Activated naive CD8-positive, alpha-beta T cell treated with anti-CD3 and anti-CD28 coated beads, Interleukin-2, amount 50 U/mL, for 24 hours (primary cell): ENCODE measurements around the gene SPATA3.
A peak's percentile ranks its signal among the peaks of the same experiment; 100 is the strongest.

Source experiments
- ATAC-seq: fragments of 150-1000 bp; cut with Tn5 transposase; one replicate; pipeline ENCODE4 v1.10.0; 2021
- DNase-seq: peaks from one replicate; pipeline ENCODE4 v3.0.0; 2021
- H3K27ac Mint-ChIP-seq: one replicate; pipeline ENCODE4 v1.8.0; 2021; ENCODE audit warnings: mild to moderate bottlenecking, mixed read lengths
- H3K27me3 Mint-ChIP-seq: one replicate; pipeline ENCODE4 v1.8.0; 2021; ENCODE audit warnings: mixed read lengths
- H3K36me3 Mint-ChIP-seq: one replicate; pipeline ENCODE4 v1.8.0; 2021; ENCODE audit warnings: low read depth, mixed read lengths
- H3K4me1 Mint-ChIP-seq: one replicate; pipeline ENCODE4 v1.8.0; 2021; ENCODE audit warnings: mixed read lengths
- H3K4me3 Mint-ChIP-seq: one replicate; pipeline ENCODE4 v1.8.0; 2021; ENCODE audit warnings: mild to moderate bottlenecking, moderate library complexity, mixed read lengths
- H3K9me3 Mint-ChIP-seq: one replicate; pipeline ENCODE4 v1.8.0; 2021; ENCODE audit warnings: mixed read lengths

The SPATA3 gene

GRCh38 chr2:230995821-230996220 lies at the start of gene SPATA3:
SPATA3 (plus strand) TSS chr2:230996121; CDS start chr2:230996234, 113 bp downstream.
- ATAC-seq (no peak), DNase-seq (no peak)
- H3K4me1 Mint-ChIP-seq = no peaks in the 10 kb centered on the region
- no peak within 1 kb of the TSS for H3K27ac Mint-ChIP-seq
- peaks cover 63% of the 10 kb centered on the region for H3K27me3 Mint-ChIP-seq
- no peak within 1 kb of the TSS for H3K4me3 Mint-ChIP-seq
- H3K9me3 Mint-ChIP-seq = peaks cover 8% of the 10 kb centered on the region
- H3K36me3 Mint-ChIP-seq = no peaks in the 10 kb centered on the region

- no peak for ATAC-seq
- no peak overlapping the region for H3K27ac Mint-ChIP-seq
These were observed 49.3 kb upstream of the SPATA3 start for GRCh38 chr2:230946429-230947234.

GRCh38 chr2:230947235-230947576 lies 48.7 kb upstream of the SPATA3 start:
- Mint-ChIP-seq H3K27ac (no peak overlapping the region), H3K4me1 (peaks cover 58% of the 10 kb centered on the region), H3K9me3 (no peaks in the 10 kb centered on the region), H3K4me3 (no peak overlapping the region), H3K36me3 (peaks cover 2% of the 10 kb centered on the region), H3K27me3 (peaks cover 6% of the 10 kb centered on the region)
- no peak for DNase-seq
- ATAC-seq = no peak

More at GRCh38 chr2:230946429-230947234, 49.3 kb upstream of the SPATA3 start:
- DNase-seq = no peak
- Mint-ChIP-seq H3K36me3 (peaks cover 2% of the 10 kb centered on the region), H3K4me3 (no peak overlapping the region), H3K4me1 (peaks cover 60% of the 10 kb centered on the region), H3K27me3 (peaks cover 10% of the 10 kb centered on the region), H3K9me3 (no peaks in the 10 kb centered on the region)

- no peaks in the 10 kb centered on the region for H3K9me3 Mint-ChIP-seq
- peaks cover 2% of the 10 kb centered on the region for H3K27me3 Mint-ChIP-seq
- ATAC-seq (no peak), DNase-seq (no peak)
- no peak overlapping the region for H3K4me3 Mint-ChIP-seq
- H3K27ac Mint-ChIP-seq = no peak overlapping the region
- H3K36me3 Mint-ChIP-seq = peaks cover 2% of the 10 kb centered on the region
- peaks cover 55% of the 10 kb centered on the region for H3K4me1 Mint-ChIP-seq
These were observed 48.0 kb upstream of the SPATA3 start for GRCh38 chr2:230947908-230948365.

- no peak for DNase-seq
- no peaks in the 10 kb centered on the region for H3K9me3 Mint-ChIP-seq
- H3K36me3 Mint-ChIP-seq = peaks cover 2% of the 10 kb centered on the region
- peak overlapping the region; percentile 25 for H3K4me3 Mint-ChIP-seq
- peaks cover 10% of the 10 kb centered on the region for H3K27me3 Mint-ChIP-seq
- ATAC-seq = peak; percentile 70
- peak overlapping the region; percentile 71 for H3K27ac Mint-ChIP-seq
- H3K4me1 Mint-ChIP-seq = peaks cover 54% of the 10 kb centered on the region
These were observed 45.7 kb upstream of the SPATA3 start for GRCh38 chr2:230949966-230950873.

GRCh38 chr2:230950874-230951339 lies 45.0 kb upstream of the SPATA3 start:
- Mint-ChIP-seq H3K27me3 (peaks cover 12% of the 10 kb centered on the region), H3K27ac (peak overlapping the region; percentile 36), H3K4me1 (peaks cover 58% of the 10 kb centered on the region), H3K9me3 (no peaks in the 10 kb centered on the region), H3K36me3 (peaks cover 2% of the 10 kb centered on the region), H3K4me3 (no peak overlapping the region)
- DNase-seq (no peak), ATAC-seq (no peak)

- Mint-ChIP-seq H3K27me3 (peaks cover 13% of the 10 kb centered on the region), H3K4me3 (no peak overlapping the region), H3K27ac (no peak overlapping the region), H3K9me3 (no peaks in the 10 kb centered on the region), H3K4me1 (peaks cover 60% of the 10 kb centered on the region), H3K36me3 (peaks cover 2% of the 10 kb centered on the region)
- no peak for ATAC-seq
- no peak for DNase-seq
These were observed 44.5 kb upstream of the SPATA3 start for GRCh38 chr2:230951396-230951795.

GRCh38 chr2:230952226-230952956 lies 43.5 kb upstream of the SPATA3 start:
- peaks cover 65% of the 10 kb centered on the region for H3K4me1 Mint-ChIP-seq
- H3K27me3 Mint-ChIP-seq = peaks cover 19% of the 10 kb centered on the region
- peaks cover 2% of the 10 kb centered on the region for H3K36me3 Mint-ChIP-seq
- DNase-seq = no peak
- H3K4me3 Mint-ChIP-seq = no peak overlapping the region
- no peak overlapping the region for H3K27ac Mint-ChIP-seq
- H3K9me3 Mint-ChIP-seq = no peaks in the 10 kb centered on the region
- no peak for ATAC-seq

- no peak overlapping the region for H3K4me3 Mint-ChIP-seq
- DNase-seq (no peak), ATAC-seq (peak; percentile 25)
- no peak overlapping the region for H3K27ac Mint-ChIP-seq
- peaks cover 70% of the 10 kb centered on the region for H3K4me1 Mint-ChIP-seq
- peaks cover 30% of the 10 kb centered on the region for H3K27me3 Mint-ChIP-seq
- H3K36me3 Mint-ChIP-seq = peaks cover 2% of the 10 kb centered on the region
- no peaks in the 10 kb centered on the region for H3K9me3 Mint-ChIP-seq
These were observed 42.1 kb upstream of the SPATA3 start for GRCh38 chr2:230953845-230954244.

- peaks cover 2% of the 10 kb centered on the region for H3K36me3 Mint-ChIP-seq
- H3K9me3 Mint-ChIP-seq = no peaks in the 10 kb centered on the region
- H3K27me3 Mint-ChIP-seq = peaks cover 37% of the 10 kb centered on the region
- ATAC-seq = no peak
- peaks cover 69% of the 10 kb centered on the region for H3K4me1 Mint-ChIP-seq
- H3K4me3 Mint-ChIP-seq = no peak overlapping the region
- no peak for DNase-seq
- H3K27ac Mint-ChIP-seq = peak overlapping the region; percentile 61
These were observed 41.2 kb upstream of the SPATA3 start for GRCh38 chr2:230954746-230955145.

GRCh38 chr2:230955163-230955737 lies 40.7 kb upstream of the SPATA3 start:
- Mint-ChIP-seq H3K27me3 (peaks cover 40% of the 10 kb centered on the region), H3K27ac (peak overlapping the region; percentile 61), H3K4me1 (peaks cover 64% of the 10 kb centered on the region), H3K4me3 (no peak overlapping the region), H3K36me3 (peaks cover under 1% of the 10 kb centered on the region), H3K9me3 (no peaks in the 10 kb centered on the region)
- ATAC-seq (no peak), DNase-seq (no peak)

- ATAC-seq (peak; percentile 88), DNase-seq (peak; percentile 61)
- Mint-ChIP-seq H3K9me3 (no peaks in the 10 kb centered on the region), H3K4me1 (peaks cover 54% of the 10 kb centered on the region), H3K36me3 (no peaks in the 10 kb centered on the region), H3K4me3 (peak overlapping the region; percentile 83), H3K27me3 (peaks cover 48% of the 10 kb centered on the region), H3K27ac (peak overlapping the region; percentile 92)
These were observed 38.8 kb upstream of the SPATA3 start for GRCh38 chr2:230956827-230957755.

- peaks cover 54% of the 10 kb centered on the region for H3K4me1 Mint-ChIP-seq
- H3K36me3 Mint-ChIP-seq = no peaks in the 10 kb centered on the region
- ATAC-seq = no peak
- H3K9me3 Mint-ChIP-seq = no peaks in the 10 kb centered on the region
- no peak for DNase-seq
- H3K4me3 Mint-ChIP-seq = peak overlapping the region; percentile 83
- peak overlapping the region; percentile 74 for H3K27ac Mint-ChIP-seq
- H3K27me3 Mint-ChIP-seq = peaks cover 48% of the 10 kb centered on the region
These were observed 38.0 kb upstream of the SPATA3 start for GRCh38 chr2:230957756-230958391.
